GM12891 (cell line): ENCODE data around the gene CENPM.
A peak's percentile ranks its signal among the peaks of the same experiment; 100 is the strongest.

Experiments used
- DNase-seq: peaks from one replicate; pipeline ENCODE4 v3.0.0; 2011; ENCODE audit warnings: low spot score; ENCODE audit not compliant: insufficient read length
- FAIRE-seq: peaks from 2 replicates; lab custom pipeline; 2011; peaks lifted over from hg19 to GRCh38; lab: Jason Lieb, UNC
- PAX5 ChIP-seq: IDR thresholded peaks from 2 replicates; pipeline ENCODE4 v1.6.1; 2011; ENCODE audit warnings: low read length, moderate library complexity, mild to moderate bottlenecking; ENCODE audit not compliant: insufficient read depth, severe bottlenecking
- POLR2A ChIP-seq: IDR thresholded peaks from 2 replicates; pipeline ENCODE4 v1.6.1; 2011; ENCODE audit warnings: low read depth, low read length, control low read depth
- POLR2AphosphoS5 ChIP-seq: IDR thresholded peaks from 2 replicates; pipeline ENCODE4 v1.6.1; 2011; ENCODE audit warnings: low read depth, low read length, control low read depth
- POU2F2 ChIP-seq: IDR thresholded peaks from 2 replicates; pipeline ENCODE4 v1.6.1; 2011; ENCODE audit warnings: low read depth, mild to moderate bottlenecking, control low read depth, low read length, moderate library complexity
- SPI1 ChIP-seq: IDR thresholded peaks from 2 replicates; pipeline ENCODE4 v1.6.1; 2011; ENCODE audit warnings: low read depth, low read length, control low read depth
- TAF1 ChIP-seq: IDR thresholded peaks from 2 replicates; pipeline ENCODE4 v1.6.1; 2011; ENCODE audit warnings: low read depth, low read length, control low read depth

CENPM gene

GRCh38 chr22:41948142-41948541, 1.2 kb upstream of the CENPM start:
- FAIRE-seq (peak; percentile 56), DNase-seq (no peak)
- TF ChIP-seq PAX5 (no peak), POLR2A (no peak), SPI1 (no peak), POU2F2 (no peak), POLR2AphosphoS5 (no peak), TAF1 (no peak)

- peak; percentile 40 for FAIRE-seq
- TF ChIP-seq TAF1 = no peak
- no peak for TF ChIP-seq PAX5
- TF ChIP-seq POLR2A = no peak
- TF ChIP-seq POU2F2 = no peak
- DNase-seq = no peak
Observed at GRCh38 chr22:41947424-41948080, 600 bp upstream of the CENPM start.

- DNase-seq (no peak), FAIRE-seq (no peak)
- TF ChIP-seq POLR2A (no peak), SPI1 (peak; percentile 33; the same call in 1 of the 2 replicates)
Observed at GRCh38 chr22:41943661-41944209, 3.2 kb downstream of the CENPM start.

- DNase-seq (no peak), FAIRE-seq (peak; percentile 99)
- no peak for TF ChIP-seq SPI1
- 0 out of 2 replicates have a peak, but pooled peaks have one; percentile 15 for TF ChIP-seq POU2F2
- TF ChIP-seq TAF1 = no peak
- TF ChIP-seq PAX5 = no peak
- TF ChIP-seq POLR2A = 0 out of 2 replicates have a peak, but pooled peaks have one; percentile 23
Observed at GRCh38 chr22:41940832-41941765, 5.9 kb downstream of the CENPM start.

- DNase-seq (no peak), FAIRE-seq (peak; percentile 99)
- TF ChIP-seq POLR2AphosphoS5 (peak; percentile 86; the same call in 1 of the 2 replicates), TAF1 (peak; percentile 48; the same call in 1 of the 2 replicates), PAX5 (no peak), POLR2A (peak; percentile 91), SPI1 (peak; percentile 62), POU2F2 (peak; percentile 19; the same call in 1 of the 2 replicates)
Observed at GRCh38 chr22:41939981-41940831, 6.7 kb downstream of the CENPM start.

GRCh38 chr22:41936894-41937169, 10.1 kb downstream of the CENPM start:
- no peak for FAIRE-seq
- no peak for TF ChIP-seq POU2F2
- no peak; the same call in 1 of the 2 replicates for TF ChIP-seq POLR2A
- TF ChIP-seq SPI1 = no peak
- TF ChIP-seq TAF1 = no peak
- no peak for TF ChIP-seq POLR2AphosphoS5
- TF ChIP-seq PAX5 = no peak
- DNase-seq = no peak

- TF ChIP-seq SPI1 (no peak), TAF1 (no peak), POLR2A (no peak), POLR2AphosphoS5 (no peak), PAX5 (no peak), POU2F2 (no peak)
- FAIRE-seq = peak; percentile 28
- no peak for DNase-seq
Observed at GRCh38 chr22:41935509-41935908, 11.4 kb downstream of the CENPM start.

GRCh38 chr22:41935015-41935351, 12.0 kb downstream of the CENPM start:
- DNase-seq (no peak), FAIRE-seq (no peak)
- TF ChIP-seq TAF1 = no peak
- no peak for TF ChIP-seq POU2F2
- TF ChIP-seq PAX5 = no peak
- TF ChIP-seq SPI1 = no peak
- TF ChIP-seq POLR2A = no peak
- TF ChIP-seq POLR2AphosphoS5 = no peak

- DNase-seq = no peak
- peak; percentile 75 for FAIRE-seq
- TF ChIP-seq POLR2A = no peak
- no peak for TF ChIP-seq SPI1
- TF ChIP-seq POLR2AphosphoS5 = no peak
- no peak for TF ChIP-seq TAF1
Observed at GRCh38 chr22:41934284-41935014, 12.5 kb downstream of the CENPM start.
